ENCODE measurements around the gene GORAB.

GORAB gene

GRCh38 chr1:170593173-170594011 lies 61.4 kb downstream of the GORAB start:
- no peak for DNase-seq

GRCh38 chr1:170594066-170594626 lies 62.2 kb downstream of the GORAB start:
- DNase-seq: no peak

GRCh38 chr1:170596701-170597100 lies 64.7 kb downstream of the GORAB start:
- no peak for DNase-seq

- no peak for DNase-seq
Observed at GRCh38 chr1:170598618-170599017, 66.7 kb downstream of the GORAB start.

- no peak for DNase-seq
Observed at GRCh38 chr1:170599033-170599432, 67.1 kb downstream of the GORAB start.

- DNase-seq: no peak
Observed at GRCh38 chr1:170601866-170602265, 69.9 kb downstream of the GORAB start.

All from NCI-H187 treated with DMSO at 0.1 percent for 48 hours (cell line).